Hematopoietic multipotent progenitor cell treated with erythropoietin and hydrocortisone succinate and interleukin-3 and kit ligand, for 6 days (in vitro differentiated cells): Measurements from ENCODE around the gene USF2.

Source experiments
- DNase-seq: peaks from one replicate; pipeline ENCODE4 v3.0.0-alpha.2; 2015

Gene USF2

GRCh38 chr19:35302446-35302845 is 33.7 kb downstream of the USF2 start:
- no peak for DNase-seq

GRCh38 chr19:35303357-35303915 is 34.7 kb downstream of the USF2 start:
- no peak for DNase-seq

DNA sequence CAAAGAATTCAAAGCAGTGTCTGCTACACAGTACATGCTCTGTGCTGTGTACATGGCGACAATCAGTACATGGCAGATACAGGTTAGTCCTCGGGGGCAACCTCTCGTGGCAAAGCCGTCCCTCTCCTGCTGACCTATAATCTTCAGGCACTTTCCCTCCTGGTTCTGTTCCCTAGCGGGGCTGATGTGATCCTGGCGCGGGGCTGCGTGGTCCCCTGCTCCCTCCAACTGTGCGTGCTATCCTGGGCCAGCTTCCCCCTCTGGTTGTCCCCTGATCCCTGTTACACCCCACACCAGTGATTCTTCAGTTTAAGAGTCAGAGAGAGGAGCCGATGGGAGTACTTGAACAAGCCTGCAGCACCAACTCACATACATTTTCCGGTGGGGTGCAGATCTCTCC is 35.3 kb downstream of the USF2 start:
- DNase-seq, result no peak

DNA sequence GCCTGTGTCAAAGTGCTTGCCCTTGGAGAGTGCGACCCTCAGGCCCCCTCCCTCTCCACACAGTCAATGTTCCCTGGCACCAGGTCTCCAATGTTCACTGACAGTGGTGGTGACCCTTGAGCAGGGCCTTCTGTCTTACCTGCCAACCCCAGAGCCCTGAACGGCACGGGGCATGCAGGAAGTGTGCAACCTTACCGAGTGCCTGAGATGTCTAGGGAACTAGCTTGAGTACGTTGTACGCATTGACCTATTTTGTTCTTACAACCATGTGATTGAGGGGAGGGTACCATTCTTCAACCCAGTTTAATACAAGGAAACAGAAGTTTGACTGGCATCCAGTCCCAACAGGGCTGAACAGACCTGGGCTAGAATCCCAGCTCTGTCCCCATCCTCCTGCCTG is 36.4 kb downstream of the USF2 start:
- no peak for DNase-seq

DNA sequence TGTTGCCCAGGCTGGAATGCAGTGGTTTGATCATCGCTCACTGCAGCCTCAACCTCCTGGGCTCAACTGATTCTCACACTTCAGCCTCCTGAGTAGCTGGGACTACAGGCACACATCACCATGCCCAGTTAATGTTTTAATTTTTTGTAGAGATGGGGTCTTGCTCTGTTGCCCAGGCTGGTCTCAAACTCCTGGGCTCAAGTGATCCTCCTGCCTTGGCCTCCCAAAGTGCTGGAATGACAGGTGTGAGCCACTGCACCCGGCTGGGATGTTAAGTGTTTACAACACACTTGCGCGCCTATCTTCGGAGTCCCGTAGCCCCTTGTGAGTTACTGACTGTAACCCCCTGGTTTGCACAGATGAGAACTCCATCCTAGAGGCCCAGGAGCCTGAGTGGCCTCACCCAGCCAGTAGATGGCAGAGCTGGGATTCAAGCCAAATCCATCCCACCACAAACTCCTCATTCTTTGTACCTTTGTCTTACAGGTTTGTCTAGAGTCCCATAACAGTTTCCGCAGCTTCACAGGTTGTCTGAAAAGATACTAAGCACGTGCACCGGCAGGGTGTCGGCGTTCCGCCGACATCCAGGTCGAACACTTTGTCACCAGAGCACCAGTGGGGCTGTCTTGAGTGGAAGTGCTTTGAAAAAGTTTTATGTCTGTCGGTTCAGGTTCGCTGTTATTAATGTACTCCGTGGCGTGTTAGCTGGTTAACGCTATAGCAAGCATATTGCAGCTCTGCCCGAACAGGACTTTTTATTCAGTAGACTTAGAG is 37.9 kb downstream of the USF2 start:
- DNase-seq, result peak; percentile 53

DNA sequence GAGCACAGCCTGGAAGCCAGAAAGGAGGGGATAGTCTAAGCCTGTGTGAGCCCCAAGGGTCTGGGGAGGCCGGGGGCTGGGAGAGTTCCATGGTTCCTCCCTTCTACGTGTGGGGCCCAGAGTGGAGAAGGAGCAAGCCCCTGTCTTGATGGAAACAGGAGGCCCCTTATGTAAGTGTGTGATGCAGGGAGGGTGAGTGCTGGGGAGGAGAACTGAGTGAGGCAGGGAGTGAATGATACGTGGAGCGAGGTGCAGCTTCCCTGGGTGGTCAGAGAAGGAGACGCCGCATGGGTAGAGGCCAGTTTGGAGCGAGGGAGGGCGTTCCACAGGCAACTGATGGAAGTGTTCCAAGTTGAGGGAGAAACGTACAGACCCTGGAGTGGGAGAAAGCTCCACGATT is 39.2 kb downstream of the USF2 start:
- no peak for DNase-seq

GRCh38 chr19:35308910-35309309 is 40.1 kb downstream of the USF2 start:
- no peak for DNase-seq

DNA sequence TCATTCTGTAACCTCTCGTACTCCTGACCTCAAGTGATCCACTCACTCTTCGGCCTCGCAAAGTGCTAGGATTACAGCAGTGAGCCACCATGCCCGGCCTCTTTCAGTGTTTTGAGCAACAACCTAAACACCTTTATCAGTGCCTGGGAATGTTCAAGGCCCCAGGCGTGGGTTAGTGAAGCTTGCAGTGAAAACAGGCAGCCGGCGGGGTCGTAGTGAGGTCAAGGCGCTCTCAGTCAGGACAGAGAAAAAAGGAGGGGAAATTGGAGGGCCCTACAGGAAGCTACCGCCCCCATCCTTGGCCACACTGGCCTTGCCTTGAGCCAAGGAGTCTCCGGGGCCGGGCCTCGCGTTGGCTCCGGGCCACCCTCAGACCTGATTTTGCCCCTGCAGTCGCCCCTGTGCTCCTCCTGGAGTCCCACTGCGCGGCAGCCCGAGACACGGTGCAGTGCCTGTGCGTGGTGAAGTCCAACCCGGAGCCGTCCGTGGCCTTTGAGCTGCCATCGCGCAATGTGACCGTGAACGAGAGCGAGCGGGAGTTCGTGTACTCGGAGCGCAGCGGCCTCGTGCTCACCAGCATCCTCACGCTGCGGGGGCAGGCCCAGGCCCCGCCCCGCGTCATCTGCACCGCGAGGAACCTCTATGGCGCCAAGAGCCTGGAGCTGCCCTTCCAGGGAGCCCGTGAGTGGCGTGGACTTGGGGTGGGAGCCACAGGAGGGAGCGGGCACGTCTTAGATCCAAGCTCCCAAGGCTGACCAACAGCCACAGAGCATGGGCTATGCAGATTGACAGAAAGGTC is 40.9 kb downstream of the USF2 start:
- DNase-seq, result no peak

- DNase-seq, result no peak
Measured at GRCh38 chr19:35310331-35310730, 41.6 kb downstream of the USF2 start.

DNA sequence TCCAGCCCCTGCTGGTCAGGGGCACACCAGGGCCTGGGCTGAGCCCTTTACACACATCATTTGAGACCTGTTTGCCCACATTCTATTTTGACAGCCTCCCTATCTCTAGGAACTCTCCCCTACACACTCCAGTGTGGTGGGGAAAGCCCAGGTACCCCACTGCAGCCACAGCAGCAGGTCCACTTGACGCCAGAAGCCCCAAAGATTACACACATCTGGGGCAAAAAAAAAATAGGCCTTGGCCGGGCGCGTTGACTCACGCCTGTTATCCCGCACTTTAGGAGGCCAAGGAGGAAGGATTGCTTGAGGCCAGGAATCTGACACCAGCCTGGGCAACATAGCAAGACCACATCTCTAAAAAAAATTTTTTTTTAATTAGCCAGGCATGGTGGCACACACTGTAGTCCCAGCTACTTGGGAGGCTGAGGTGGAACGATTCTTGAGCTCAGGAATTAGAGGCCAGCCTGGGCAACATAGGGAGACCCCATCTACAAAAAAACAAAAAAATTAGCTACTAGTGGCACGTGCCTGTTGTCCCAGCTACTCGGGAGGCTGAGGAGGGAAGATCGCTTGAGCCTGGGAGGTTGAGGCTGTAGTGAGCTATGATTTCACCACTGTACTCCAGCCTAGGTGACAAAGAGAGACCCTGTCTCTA is 42.2 kb downstream of the USF2 start:
- DNase-seq, result no peak

GRCh38 chr19:35311901-35312665 is 43.3 kb downstream of the USF2 start:
- no peak for DNase-seq

DNA sequence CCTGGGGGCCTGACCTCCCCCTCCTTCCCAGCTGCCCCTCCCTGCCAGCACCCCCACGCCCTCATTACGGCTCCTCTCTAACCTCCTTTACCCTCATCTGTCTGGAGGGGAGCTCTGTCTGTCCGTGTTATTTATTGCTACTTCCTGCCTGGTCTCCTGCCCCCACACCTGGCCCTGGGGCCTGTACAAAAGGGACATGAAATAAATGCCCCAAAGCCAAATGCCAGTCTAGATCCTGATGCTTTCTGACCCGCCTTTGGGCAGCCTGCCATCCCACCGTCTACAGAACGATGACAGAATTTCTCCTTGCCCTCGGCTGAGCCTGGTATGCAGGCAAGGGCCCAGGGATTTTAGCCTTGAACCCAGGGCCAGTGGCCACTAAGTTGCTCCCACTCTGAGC is 44.8 kb downstream of the USF2 start:
- DNase-seq, result no peak

- DNase-seq, result no peak
Measured at GRCh38 chr19:35314031-35314430, 45.3 kb downstream of the USF2 start.

GRCh38 chr19:35314858-35315470 is 46.2 kb downstream of the USF2 start:
- DNase-seq, result no peak

- DNase-seq, result no peak
Measured at GRCh38 chr19:35315883-35316282, 47.1 kb downstream of the USF2 start.

DNA sequence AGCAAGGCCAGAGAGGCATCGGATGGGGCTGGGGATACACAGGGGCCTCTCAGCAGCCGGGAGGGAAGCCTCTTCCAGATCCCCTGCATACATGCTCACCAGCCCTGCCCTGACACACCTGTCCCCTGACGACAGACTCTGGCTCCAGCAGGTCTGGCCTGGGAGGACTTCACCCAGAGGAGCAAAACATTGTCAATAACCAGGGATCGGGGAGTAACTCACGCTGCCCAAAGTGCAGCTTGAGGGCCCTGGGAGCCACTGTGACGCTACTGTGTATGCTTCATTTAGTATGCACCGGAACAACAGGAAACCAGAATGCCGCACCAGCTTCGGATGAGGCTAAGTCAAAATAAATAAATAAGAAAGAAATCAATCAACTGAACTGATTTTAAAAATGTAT is 47.8 kb downstream of the USF2 start:
- no peak for DNase-seq

DNA sequence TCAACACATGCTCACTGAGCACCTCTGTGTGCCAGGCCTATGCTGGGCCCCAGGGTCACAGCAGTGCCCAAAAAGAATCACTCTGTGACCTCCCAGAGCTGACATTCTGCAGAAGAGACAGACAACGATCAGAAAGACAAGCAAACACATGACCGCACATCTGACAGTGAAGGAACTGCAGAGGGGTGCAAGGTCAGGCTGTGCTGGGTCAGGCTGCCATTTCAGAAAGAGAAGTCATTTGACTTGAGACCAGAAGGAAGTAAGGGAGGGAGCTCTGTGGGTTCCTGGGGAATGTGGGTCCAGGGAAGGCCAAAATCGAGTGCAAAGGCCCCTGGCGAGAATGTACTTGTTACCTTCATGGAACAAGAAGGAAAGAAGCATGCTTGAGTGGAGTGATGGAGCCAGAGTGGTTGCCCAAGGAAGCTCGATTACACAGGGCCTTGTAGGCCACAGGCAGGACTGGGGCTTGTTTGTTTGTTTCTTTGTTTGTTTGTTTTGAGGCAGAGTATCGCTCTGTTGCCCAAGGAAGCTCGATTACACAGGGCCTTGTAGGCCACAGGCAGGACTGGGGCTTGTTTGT is 48.8 kb downstream of the USF2 start:
- no peak for DNase-seq

DNA sequence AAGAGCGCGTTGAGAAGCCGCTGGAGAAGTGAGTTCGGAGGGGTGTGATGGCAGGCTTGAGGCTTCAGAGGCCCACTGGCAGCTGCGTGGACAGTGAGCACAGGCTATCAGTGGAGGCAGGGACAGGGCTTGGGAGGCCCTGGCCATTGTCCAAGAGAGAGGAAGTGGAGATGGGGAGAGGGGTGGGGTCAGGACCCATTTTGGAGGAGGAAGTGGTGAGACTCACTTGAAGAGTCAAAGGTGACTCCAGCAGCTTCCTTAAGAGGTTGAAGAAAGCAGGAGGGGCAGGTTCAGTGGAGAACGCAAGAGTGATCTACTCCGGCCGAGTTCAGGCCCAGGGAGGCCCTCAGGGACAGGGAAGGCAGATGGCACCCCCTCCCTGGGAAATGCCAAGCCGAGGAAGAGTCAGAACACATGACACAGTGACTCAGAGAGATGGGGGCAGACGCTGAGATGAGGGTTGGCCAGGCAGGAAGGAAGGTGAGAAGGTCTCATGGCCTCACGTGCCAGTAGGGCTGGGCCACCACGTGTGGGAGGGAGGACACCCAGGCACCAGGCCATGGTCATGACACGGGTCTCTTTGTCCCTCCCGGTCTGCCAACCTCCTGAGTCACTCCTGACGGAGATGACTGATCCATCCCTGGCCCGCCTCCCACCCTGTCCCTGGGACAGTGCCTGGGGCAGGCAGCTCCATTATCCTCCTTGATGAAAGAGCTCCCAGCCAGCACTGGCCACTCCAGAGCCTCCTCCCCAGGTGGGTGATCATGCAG is 50.1 kb downstream of the USF2 start:
- no peak for DNase-seq

GRCh38 chr19:35320065-35320713 is 51.4 kb downstream of the USF2 start:
- DNase-seq, result peak; percentile 13

- no peak for DNase-seq
Measured at GRCh38 chr19:35321291-35321690, 52.5 kb downstream of the USF2 start.

DNA sequence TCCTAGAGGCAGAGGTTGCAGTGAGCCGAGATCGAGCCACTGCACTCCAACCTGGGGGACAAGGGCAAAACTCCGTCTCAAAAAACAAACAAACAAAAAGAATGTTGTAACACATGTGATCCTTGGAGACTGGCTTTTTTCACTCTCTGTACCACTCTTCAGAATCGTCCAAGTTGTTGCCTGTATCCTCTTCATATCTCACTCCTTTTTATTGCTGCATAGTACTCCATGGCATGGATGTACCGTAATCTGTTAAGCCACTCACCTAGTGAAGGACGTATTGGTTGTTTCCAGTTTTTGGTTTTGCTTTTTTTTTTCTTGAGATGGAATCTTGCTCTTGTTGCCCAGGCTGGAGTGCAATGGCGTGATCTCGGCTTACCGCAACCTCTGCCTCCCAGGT is 53.3 kb downstream of the USF2 start:
- DNase-seq, result no peak
